GM19395 (cell line): ENCODE measurements around the gene IRAK3.
"Not testable (repeated sequence)": the region's sequence is repeated elsewhere in the genome, so short reads cannot be mapped to it uniquely, and the experiment has no call there.

Experiments
- ATAC-seq: cut with Tn5 transposase; IDR thresholded peaks from one replicate; pipeline ENCODE4 v1.9.1; 2021; ENCODE audit warnings: mild to moderate bottlenecking, moderate library complexity; ENCODE audit not compliant: unreplicated experiment

IRAK3 gene

DNA sequence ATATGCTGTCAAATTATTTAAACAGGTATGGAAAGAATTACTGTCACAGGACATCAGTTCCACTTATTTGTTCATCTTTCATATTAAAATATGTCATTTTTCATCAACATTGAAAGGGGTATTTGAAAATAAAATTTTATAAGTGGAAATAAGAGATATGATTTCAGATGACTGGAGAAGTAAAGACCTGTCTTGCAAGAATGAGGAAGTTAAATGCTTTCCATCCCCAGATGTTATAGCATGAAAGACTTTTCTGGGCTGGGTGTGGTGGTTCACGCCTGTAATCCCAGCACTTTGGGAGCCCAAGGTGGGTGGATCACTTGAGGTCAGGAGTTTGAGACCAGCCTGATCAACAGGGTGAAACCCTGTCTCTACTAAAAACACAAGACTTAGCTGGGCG lies 22.6 kb downstream of the IRAK3 start:
- not testable (repeated sequence) for ATAC-seq

- ATAC-seq: not testable (repeated sequence)
These were observed 24.0 kb downstream of the IRAK3 start for GRCh38 chr12:66213011-66213410.

GRCh38 chr12:66217342-66217917 lies 28.4 kb downstream of the IRAK3 start:
- no peak for ATAC-seq

GRCh38 chr12:66228462-66228861 lies 39.4 kb downstream of the IRAK3 start:
- ATAC-seq: no peak

DNA sequence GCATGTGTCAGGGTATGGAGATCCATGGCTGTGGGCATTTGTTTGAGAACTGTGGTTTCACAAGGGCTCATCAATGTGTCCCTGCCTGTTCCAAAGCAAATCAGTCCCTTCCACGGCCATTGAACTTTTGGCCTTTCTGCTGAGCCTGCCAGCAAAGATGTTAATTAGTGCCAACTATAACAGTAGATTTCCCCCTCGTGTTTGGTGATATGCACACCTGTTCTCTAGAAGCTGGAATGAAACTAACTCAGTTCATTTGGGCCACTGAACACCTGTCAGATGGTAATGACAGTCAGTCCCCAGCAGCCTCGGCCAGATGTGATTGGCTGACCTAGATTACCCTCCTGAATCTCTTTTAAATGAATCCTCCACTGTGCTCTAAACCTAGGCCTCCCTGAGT lies 43.2 kb downstream of the IRAK3 start:
- peak; percentile 65 for ATAC-seq

GRCh38 chr12:66234037-66234693 lies 45.2 kb downstream of the IRAK3 start:
- ATAC-seq: peak; percentile 70

DNA sequence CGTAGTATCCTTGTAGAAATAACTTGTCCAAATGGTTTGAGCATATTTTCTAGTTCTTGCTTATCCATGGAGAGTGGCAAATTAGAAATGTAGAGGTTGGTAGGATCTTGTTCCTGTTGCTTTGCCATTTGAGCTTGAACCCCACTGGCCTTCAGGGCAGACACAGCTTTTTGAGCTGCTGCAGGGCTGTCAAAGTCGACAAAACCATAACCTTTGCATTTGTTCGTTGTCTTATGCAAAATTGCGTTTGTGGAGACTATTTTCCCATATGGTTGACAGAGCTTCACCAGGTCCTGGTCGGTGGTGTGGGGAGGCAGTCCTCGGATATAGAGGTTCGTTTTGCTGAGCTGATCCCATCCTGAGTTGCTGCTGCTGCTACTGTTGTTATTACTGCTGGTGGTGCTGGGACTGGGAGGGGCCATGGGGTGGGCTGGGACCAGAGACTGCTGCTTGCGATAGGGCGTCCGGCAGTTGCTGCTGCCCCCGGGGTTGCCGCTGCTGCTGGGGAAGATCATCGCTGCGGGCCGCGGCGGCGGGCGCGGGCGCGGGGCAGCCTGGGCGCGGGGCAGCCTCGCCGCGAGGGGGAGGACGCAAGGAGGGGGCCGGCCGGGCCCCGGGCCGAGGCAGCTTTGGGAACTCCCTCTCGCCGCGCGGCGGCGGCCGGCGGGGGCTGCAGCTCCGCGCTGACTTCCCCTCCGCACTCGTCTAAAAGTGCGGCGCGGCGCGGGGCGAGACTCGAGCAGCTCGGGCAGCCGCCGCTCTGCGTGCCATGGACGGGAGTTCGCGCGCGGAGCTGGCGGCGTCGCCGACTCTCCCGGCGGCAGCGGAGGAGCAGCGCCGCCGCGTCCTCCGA lies 46.0 kb downstream of the IRAK3 start:
- ATAC-seq: peak; percentile 58

- no peak for ATAC-seq
These were observed 46.7 kb downstream of the IRAK3 start for GRCh38 chr12:66235626-66236281.

GRCh38 chr12:66236282-66236675 lies 47.3 kb downstream of the IRAK3 start:
- not testable (repeated sequence) for ATAC-seq

- no peak for ATAC-seq
These were observed 48.0 kb downstream of the IRAK3 start for GRCh38 chr12:66236969-66237368.

DNA sequence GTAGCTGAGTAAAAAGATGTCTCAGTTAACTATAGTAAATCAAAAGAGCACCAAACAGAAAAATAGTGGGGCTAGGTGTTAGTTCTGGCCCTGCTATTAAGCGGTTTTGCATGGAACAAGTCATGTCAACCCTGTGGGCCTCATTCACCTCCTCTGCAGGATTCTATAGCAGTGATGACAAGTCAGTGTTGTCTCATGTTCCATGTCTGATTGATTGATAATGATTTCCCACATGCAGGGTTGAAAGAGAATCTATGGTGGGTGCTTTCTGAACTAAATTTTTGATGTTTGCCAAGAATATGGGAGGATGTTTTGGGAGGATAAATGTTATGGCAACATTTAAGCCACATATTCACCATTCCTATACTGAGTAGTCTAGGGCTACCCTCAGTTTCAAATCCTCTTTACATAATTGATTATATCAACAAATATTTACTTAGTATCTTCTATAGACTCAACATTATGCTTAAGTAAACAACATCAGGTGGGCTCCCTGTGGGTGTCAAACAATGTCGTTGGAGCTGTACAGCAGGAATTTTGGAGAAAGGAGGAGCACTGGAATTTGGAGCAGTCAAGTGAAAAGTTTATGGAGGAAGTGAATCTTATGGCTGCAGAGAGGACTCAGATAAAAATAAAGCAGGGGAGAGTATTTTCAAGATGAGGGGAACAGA lies 48.6 kb downstream of the IRAK3 start:
- no peak for ATAC-seq

DNA sequence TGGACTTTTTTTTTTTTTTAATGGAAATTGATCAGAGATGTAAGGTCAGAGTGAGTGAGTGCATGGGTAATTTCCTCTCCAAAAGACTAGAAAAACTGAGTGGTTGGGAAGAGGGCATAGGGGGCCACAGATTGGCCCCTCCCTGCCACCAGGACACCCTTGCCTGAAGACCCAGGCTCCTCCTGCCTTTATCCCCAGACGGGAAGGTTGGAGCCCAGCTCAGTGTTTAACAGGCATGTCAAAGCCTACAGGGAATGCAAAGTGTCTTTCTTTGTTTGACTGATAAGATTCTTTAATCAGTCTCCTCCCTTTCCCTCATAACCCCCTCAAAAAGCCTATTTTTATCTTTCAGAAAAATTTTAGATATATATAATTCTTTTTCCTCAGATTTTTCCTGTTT lies 50.3 kb downstream of the IRAK3 start:
- no peak for ATAC-seq

- no peak for ATAC-seq
These were observed 51.2 kb downstream of the IRAK3 start for GRCh38 chr12:66240096-66240820.

GRCh38 chr12:66241061-66242043 lies 52.3 kb downstream of the IRAK3 start:
- ATAC-seq: no peak

DNA sequence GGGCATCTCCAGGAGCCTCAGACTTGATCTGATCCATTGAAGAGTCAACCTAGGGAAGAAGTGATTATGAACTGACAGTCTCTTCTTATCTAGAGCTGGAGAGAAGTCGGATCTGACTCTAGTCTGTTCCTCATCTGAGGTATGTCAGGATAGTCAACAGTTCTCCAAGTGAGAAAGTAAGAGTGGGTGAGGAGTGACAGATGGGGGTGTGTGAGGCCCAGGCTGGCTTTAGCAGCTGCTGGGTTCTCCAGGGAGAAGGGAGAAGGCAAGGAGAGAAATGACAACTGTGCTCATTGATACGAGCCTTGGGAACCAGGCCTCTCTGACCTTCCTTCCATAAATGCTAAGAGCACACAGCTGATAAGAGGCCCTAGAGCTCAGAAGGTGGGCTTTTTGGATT lies 53.3 kb downstream of the IRAK3 start:
- no peak for ATAC-seq

GRCh38 chr12:66243911-66244310 lies 54.9 kb downstream of the IRAK3 start:
- ATAC-seq: no peak

DNA sequence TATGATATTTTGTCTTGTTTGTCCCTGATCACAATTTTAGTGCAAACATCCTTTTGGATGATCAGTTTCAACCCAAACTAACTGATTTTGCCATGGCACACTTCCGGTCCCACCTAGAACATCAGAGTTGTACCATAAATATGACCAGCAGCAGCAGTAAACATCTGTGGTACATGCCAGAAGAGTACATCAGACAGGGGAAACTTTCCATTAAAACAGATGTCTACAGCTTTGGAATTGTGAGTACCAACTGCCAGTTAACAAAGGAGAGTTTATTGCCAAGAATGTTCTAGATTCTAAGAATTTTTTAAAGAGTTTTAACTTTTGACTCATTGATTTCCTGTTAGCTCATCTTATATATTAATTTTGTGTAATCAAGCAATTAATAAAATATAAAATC lies 55.4 kb downstream of the IRAK3 start:
- ATAC-seq: no peak

GRCh38 chr12:66247741-66248140 lies 58.7 kb downstream of the IRAK3 start:
- no peak for ATAC-seq

DNA sequence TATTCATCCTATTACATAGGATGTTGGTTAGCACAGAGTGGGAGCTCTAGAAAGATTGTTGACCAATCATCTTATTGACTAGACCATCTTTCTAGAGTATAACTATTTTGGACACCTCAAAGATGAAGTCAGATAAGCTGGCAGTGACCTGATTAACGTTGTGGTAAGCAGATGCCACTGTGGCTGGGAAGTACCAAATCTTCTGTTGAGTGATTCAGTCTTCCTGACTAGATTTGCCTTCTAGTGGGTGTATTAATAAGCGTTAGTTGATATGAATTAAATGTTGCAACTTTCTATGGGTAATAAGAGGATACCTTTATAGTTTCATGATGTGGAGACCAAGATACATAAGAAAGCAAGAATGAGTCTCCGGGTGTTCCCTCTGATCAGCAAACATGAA lies 62.0 kb downstream of the IRAK3 start:
- ATAC-seq: no peak
